Mesangial cell (primary cell): ENCODE measurements around the gene MTRF1. TPM values are rescaled to one million over a fixed set of nuclear protein-coding genes. Genes with fewer than 3 reads are reported as not detected.

ENCODE experiments used
- total RNA-seq: library from RNA; depleted of rRNA; stranded (reverse); fragments of >200 nt; gene quantifications from 2 replicates; pipeline ENCODE4 v1.2.3, GENCODE V29; 2015

The MTRF1 gene, protein sequence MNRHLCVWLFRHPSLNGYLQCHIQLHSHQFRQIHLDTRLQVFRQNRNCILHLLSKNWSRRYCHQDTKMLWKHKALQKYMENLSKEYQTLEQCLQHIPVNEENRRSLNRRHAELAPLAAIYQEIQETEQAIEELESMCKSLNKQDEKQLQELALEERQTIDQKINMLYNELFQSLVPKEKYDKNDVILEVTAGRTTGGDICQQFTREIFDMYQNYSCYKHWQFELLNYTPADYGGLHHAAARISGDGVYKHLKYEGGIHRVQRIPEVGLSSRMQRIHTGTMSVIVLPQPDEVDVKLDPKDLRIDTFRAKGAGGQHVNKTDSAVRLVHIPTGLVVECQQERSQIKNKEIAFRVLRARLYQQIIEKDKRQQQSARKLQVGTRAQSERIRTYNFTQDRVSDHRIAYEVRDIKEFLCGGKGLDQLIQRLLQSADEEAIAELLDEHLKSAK
- 4.1 and 5.5 TPM in 2 replicates for total RNA-seq

DNA sequence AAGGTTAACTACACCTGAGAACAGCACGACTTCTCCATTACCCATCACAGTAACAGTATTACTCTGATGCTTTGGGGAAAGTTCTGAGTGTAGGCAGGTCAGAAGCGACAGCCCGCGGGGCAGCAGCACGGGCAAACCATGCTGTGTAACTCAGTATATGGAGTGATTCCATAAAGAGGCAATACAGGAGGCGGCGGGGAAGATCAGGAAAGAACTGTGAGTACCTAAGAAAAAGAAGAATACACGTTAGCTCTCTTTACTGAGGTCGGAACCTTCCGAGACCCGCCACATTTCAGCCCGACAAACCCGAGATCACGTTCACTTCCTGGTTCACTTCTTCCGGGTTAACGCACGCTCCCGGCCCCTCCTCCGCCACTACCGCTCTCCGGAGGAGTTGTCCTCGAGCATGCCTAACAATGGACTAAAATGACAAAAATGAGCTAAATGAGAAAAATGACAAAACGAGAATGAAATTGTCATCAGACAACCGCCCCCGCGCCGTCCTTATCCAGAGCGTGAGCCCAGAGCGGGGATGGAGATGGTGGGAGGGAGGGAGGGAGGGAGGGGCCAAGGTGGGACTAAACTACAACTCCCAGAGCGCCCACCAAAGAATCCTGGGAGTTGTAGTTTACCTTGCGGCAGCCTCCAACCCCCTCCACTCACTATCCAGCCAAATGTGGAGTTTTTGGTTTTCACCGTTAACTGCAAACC lies at the start of gene MTRF1:
Gene MTRF1, minus strand, starts transcription at position 316 of the 711 bp plus-strand sequence. CDS start 2,669 bp downstream, outside the sequence.

DNA sequence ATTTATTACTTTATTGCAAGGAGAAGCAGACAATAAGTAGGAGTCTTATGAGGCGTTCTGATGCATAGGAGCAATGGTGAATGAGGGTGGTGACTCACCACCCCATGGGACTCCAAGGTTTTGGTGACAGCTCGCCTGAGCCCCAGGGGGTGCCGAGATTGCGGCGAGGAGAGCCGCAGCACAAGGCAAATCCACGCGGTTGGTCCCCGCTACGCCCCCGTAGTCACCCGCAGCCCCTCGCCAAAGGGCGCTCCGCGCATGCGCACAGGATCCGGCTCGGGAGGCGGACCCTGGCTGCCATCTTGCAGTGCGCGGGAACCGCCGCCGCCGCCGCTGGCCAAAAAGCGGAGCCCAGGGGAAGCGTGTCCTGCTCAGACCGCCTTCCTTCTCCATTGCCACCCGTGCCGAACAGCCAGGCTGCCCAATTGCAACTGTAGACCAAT lies 47.6 kb upstream of the MTRF1 start, which contains the start of gene NAA16:
Gene NAA16, plus strand, starts transcription at position 305 of the 443 bp plus-strand sequence. CDS start 262 bp downstream, outside the sequence.

DNA sequence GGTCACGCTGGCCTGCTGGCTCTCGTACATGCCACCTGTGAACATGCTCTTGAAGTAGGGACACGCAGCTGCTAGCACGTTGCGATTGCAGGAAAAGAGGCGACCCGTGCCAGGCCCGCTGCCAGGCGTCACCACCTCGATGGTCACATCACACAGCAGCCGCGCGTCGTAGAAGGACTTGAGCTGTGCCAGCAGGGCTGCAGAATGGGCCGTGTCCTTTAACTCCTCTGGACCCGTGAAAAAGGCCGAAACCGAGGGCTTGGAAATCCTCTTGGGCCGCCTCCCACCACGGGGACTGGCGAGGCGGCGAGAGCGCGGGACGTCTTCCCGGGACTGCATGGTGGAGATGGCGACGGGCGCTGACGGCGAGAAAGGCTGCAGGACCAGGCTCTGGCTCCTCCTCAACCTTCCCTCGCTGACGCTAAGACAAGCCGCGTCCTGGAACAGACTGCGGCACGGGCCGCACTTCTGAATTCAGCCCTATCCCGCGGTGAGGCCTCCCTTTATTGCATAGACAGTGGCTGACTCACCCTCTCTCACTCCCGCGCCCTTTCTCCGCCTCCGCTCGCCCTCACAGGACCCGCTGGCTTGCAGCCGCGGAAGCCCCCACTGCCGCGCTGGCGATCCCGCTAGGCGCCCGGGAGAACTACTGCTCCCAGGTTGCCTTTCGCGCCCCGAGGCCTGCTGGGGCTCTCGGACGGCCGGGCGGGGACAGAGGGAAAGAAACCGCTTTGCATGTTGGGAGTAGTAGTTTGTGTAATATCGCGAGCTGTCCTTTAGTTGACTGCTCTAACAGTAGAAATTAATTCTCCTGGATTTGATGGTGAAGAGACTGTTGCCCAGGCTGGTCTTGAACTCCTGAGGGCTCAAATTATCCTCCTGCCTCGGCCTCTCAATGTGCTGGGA lies 69.2 kb downstream of the MTRF1 start, which contains the start of gene KBTBD7:
Gene KBTBD7, minus strand, starts transcription at position 651 of the 906 bp plus-strand sequence. Its CDS starts 312 bp downstream, at position 339.

Other genes starting within 250 kb of the MTRF1 start
- gene ELF1, start 244.3 kb downstream of the MTRF1 start, total RNA-seq: 18.9 and 40.6 TPM in 2 replicates
- gene WBP4, start 202.1 kb downstream of the MTRF1 start, total RNA-seq: 2.3 and 3.7 TPM in 2 replicates
- 5.9 and 7.2 TPM in 2 replicates for gene KBTBD6, start 130.8 kb downstream of the MTRF1 start, total RNA-seq
- gene KBTBD7, start 69.0 kb downstream of the MTRF1 start, total RNA-seq: 3.1 and 5.3 TPM in 2 replicates
- 3.7 and 4.1 TPM in 2 replicates for gene NAA16, start 47.7 kb upstream of the MTRF1 start, total RNA-seq
- gene RGCC, start 194.0 kb upstream of the MTRF1 start, total RNA-seq: 1.6 and 2.0 TPM in 2 replicates